Neural cell (in vitro differentiated cells): Measurements from ENCODE around the gene KCNS1. TPM values are rescaled to one million over a fixed set of nuclear protein-coding genes. Genes with fewer than 3 reads are reported as not detected.

Experiments used
- H2AFZ ChIP-seq: fragments of 200-600, 300-800 bp; sonication (generic), shearing (Covaris generic); 2 replicates; pipeline ENCODE4 v1.6.0; 2014; ENCODE audit warnings: low read depth, mild to moderate bottlenecking, antibody characterized with exemption, low read length, moderate library complexity
- H3F3A ChIP-seq: fragments of 200-600 bp; shearing (Covaris generic); 2 replicates; pipeline ENCODE4 v1.6.1; 2016; ENCODE audit warnings: mild to moderate bottlenecking, moderate library complexity, mixed read lengths, antibody characterized with exemption, low read length; ENCODE audit not compliant: insufficient read depth, poor library complexity, severe bottlenecking
- H3K27ac ChIP-seq: fragments of 200-600, 300-800 bp; sonication (generic), shearing (Covaris generic); 2 replicates; pipeline ENCODE4 v1.5.1; 2014; ENCODE audit warnings: mild to moderate bottlenecking, low read length, moderate library complexity
- H3K27me3 ChIP-seq: fragments of 300-800, 200-600 bp; sonication (generic), shearing (Covaris generic); 2 replicates; pipeline ENCODE4 v1.6.0; 2014; ENCODE audit warnings: mild to moderate bottlenecking, low read depth, low read length, moderate library complexity; ENCODE audit not compliant: insufficient read depth
- H3K36me3 ChIP-seq: fragments of 300-800, 200-600 bp; sonication (generic), shearing (Covaris generic); 2 replicates; pipeline ENCODE4 v1.5.1; 2014; ENCODE audit warnings: mild to moderate bottlenecking, antibody characterized with exemption, low read length, moderate library complexity; ENCODE audit not compliant: insufficient read depth
- H3K4me2 ChIP-seq: fragments of 300-800, 200-600 bp; sonication (generic), shearing (Covaris generic); 2 replicates; pipeline ENCODE4 v1.6.0; 2014; ENCODE audit warnings: mild to moderate bottlenecking, low read length
- H3K4me3 ChIP-seq: fragments of 300-800, 200-600 bp; sonication (generic), shearing (Covaris generic); 2 replicates; pipeline ENCODE4 v1.5.1; 2014; ENCODE audit warnings: mild to moderate bottlenecking, low read length, moderate library complexity
- H3K79me2 ChIP-seq: fragments of 200-600 bp; shearing (Covaris generic); replicated peaks from 2 replicates; pipeline ENCODE4 v1.6.0; 2014; ENCODE audit warnings: mild to moderate bottlenecking, low read length, moderate library complexity; ENCODE audit not compliant: insufficient read depth
- H3K9ac ChIP-seq: fragments of 300-800, 200-600 bp; sonication (generic), shearing (Covaris generic); 2 replicates; pipeline ENCODE4 v1.6.1; 2016; ENCODE audit warnings: mild to moderate bottlenecking, low read length, mixed read lengths
- H3K9me2 ChIP-seq: fragments of 200-600 bp; shearing (Covaris generic); 2 replicates; pipeline ENCODE4 v1.6.1; 2016; ENCODE audit warnings: mild to moderate bottlenecking, low read length, mixed read lengths; ENCODE audit not compliant: insufficient read depth
- H3K9me3 ChIP-seq: fragments of 200-600, 300-800 bp; sonication (generic), shearing (Covaris generic); 2 replicates; pipeline ENCODE4 v1.6.1; 2016; ENCODE audit warnings: mild to moderate bottlenecking, mixed run types, low read length, moderate library complexity, mixed read lengths
- H4K20me1 ChIP-seq: fragments of 200-600 bp; shearing (Covaris generic); 2 replicates; pipeline ENCODE4 v1.6.1; 2016; ENCODE audit warnings: mild to moderate bottlenecking, mixed run types; ENCODE audit not compliant: insufficient read depth
- EP300 ChIP-seq: fragments of 450-650 bp; conservative IDR thresholded peaks from 2 replicates; pipeline ENCODE4 v1.6.1; 2014; ENCODE audit warnings: antibody characterized with exemption, mild to moderate bottlenecking, moderate library complexity; ENCODE audit not compliant: poor library complexity, severe bottlenecking
- EZH2 ChIP-seq: fragments of 200-600, 300-800 bp; shearing (Covaris generic), sonication (generic); IDR thresholded peaks from 2 replicates; pipeline ENCODE4 v1.6.1; 2014; ENCODE audit warnings: antibody characterized with exemption, low read length, borderline replicate concordance, mild to moderate bottlenecking; ENCODE audit not compliant: insufficient read depth, poor library complexity, severe bottlenecking
- MXI1 ChIP-seq: fragments of 450-650 bp; conservative IDR thresholded peaks from 2 replicates; pipeline ENCODE4 v1.6.1; 2014; ENCODE audit warnings: antibody characterized with exemption, mild to moderate bottlenecking; ENCODE audit not compliant: poor library complexity, severe bottlenecking
- POLR2AphosphoS5 ChIP-seq: IDR thresholded peaks from 2 replicates; pipeline ENCODE4 v1.6.1; 2012
- RAD21 ChIP-seq: fragments of 450-650 bp; conservative IDR thresholded peaks from 2 replicates; pipeline ENCODE4 v1.6.1; 2014; ENCODE audit warnings: antibody characterized with exemption, mild to moderate bottlenecking, moderate library complexity
- SMC3 ChIP-seq: fragments of 450-650 bp; conservative IDR thresholded peaks from 2 replicates; pipeline ENCODE4 v1.6.1; 2014; ENCODE audit warnings: antibody characterized with exemption, mild to moderate bottlenecking, moderate library complexity; ENCODE audit not compliant: poor library complexity
- TAF1 ChIP-seq: IDR thresholded peaks from 2 replicates; pipeline ENCODE4 v1.6.1; 2012; ENCODE audit warnings: low read depth
- polyA plus RNA-seq: library from polyadenylated mRNA; depleted of rRNA; stranded (reverse); fragments of >200 nt; gene quantifications from 2 replicates; pipeline ENCODE4 v1.2.3, GENCODE V29; 2014
- TF ChIP-seq, protein P1 (sequence below): IDR thresholded peaks from 2 replicates; pipeline ENCODE4 v1.6.1; 2012; ENCODE audit warnings: borderline replicate concordance
- TF ChIP-seq, protein P2 (sequence below): fragments of 450-650 bp; IDR thresholded peaks from 2 replicates; pipeline ENCODE4 v1.5.1; 2014; ENCODE audit warnings: antibody characterized with exemption, mild to moderate bottlenecking, moderate library complexity; ENCODE audit not compliant: poor library complexity, severe bottlenecking

Gene KCNS1
- polyA plus RNA-seq, 1 donor from 2014 or later: not detected

DNA sequence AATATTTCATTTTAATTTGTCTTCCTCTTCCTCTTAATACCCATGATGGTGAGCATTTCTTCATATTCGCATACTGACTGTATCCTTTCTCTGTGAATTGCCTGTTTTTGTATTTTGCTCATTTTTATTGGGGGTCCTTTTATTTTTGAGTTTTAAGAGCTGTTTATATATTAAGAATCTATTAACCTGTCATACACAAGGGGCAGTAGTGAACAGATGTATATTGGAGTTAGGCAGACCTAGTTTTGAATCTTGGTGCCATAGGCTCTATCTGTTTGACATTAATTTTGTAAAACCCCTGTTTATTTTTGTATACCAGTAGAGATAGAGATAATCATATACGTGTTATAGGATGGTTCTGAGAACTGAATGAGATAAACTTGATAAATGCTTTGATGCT, 17.1 kb upstream of the KCNS1 start:
- Histone ChIP-seq H3K27me3 (no peaks in the 10 kb centered on the region), H3F3A (no peaks in the 10 kb centered on the region), H2AFZ (no peak overlapping the region), H3K36me3 (no peaks in the 10 kb centered on the region), H3K9ac (no peak overlapping the region), H3K4me3 (no peak overlapping the region), H3K79me2 (no peaks in the 10 kb centered on the region), H3K9me2 (no peaks in the 10 kb centered on the region), H3K27ac (no peak overlapping the region), H3K4me2 (no peak overlapping the region), H4K20me1 (no peaks in the 10 kb centered on the region), H3K9me3 (no peaks in the 10 kb centered on the region)
- TF ChIP-seq, protein P1, sequence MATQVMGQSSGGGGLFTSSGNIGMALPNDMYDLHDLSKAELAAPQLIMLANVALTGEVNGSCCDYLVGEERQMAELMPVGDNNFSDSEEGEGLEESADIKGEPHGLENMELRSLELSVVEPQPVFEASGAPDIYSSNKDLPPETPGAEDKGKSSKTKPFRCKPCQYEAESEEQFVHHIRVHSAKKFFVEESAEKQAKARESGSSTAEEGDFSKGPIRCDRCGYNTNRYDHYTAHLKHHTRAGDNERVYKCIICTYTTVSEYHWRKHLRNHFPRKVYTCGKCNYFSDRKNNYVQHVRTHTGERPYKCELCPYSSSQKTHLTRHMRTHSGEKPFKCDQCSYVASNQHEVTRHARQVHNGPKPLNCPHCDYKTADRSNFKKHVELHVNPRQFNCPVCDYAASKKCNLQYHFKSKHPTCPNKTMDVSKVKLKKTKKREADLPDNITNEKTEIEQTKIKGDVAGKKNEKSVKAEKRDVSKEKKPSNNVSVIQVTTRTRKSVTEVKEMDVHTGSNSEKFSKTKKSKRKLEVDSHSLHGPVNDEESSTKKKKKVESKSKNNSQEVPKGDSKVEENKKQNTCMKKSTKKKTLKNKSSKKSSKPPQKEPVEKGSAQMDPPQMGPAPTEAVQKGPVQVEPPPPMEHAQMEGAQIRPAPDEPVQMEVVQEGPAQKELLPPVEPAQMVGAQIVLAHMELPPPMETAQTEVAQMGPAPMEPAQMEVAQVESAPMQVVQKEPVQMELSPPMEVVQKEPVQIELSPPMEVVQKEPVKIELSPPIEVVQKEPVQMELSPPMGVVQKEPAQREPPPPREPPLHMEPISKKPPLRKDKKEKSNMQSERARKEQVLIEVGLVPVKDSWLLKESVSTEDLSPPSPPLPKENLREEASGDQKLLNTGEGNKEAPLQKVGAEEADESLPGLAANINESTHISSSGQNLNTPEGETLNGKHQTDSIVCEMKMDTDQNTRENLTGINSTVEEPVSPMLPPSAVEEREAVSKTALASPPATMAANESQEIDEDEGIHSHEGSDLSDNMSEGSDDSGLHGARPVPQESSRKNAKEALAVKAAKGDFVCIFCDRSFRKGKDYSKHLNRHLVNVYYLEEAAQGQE: no peak
- TF ChIP-seq MXI1 (no peak), EZH2 (no peak), POLR2AphosphoS5 (no peak), RAD21 (no peak), TAF1 (no peak), SMC3 (no peak)
- TF ChIP-seq, protein P2, sequence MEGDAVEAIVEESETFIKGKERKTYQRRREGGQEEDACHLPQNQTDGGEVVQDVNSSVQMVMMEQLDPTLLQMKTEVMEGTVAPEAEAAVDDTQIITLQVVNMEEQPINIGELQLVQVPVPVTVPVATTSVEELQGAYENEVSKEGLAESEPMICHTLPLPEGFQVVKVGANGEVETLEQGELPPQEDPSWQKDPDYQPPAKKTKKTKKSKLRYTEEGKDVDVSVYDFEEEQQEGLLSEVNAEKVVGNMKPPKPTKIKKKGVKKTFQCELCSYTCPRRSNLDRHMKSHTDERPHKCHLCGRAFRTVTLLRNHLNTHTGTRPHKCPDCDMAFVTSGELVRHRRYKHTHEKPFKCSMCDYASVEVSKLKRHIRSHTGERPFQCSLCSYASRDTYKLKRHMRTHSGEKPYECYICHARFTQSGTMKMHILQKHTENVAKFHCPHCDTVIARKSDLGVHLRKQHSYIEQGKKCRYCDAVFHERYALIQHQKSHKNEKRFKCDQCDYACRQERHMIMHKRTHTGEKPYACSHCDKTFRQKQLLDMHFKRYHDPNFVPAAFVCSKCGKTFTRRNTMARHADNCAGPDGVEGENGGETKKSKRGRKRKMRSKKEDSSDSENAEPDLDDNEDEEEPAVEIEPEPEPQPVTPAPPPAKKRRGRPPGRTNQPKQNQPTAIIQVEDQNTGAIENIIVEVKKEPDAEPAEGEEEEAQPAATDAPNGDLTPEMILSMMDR: no peak

DNA sequence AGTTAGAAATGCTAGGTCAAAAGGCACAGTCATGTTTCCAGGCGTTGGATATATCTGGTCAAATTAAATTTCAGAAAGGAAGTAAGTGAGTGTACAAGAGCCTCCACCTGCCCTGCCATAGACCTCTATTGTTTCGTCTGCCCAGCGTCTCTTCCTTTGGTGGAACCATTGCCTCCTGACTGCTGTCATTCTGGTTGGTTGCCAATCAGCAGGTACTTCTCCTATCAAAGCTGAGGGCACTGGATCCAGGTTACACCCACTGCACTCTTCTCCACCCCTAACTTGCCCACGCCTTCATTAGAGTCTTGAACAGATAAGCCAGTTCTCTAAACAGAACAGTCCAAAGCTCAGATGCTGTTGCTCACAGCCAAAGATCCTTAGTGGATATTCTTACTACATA, 16.7 kb upstream of the KCNS1 start:
- Histone ChIP-seq H3K27me3 (no peaks in the 10 kb centered on the region), H3K4me2 (no peak overlapping the region), H3K27ac (no peak overlapping the region), H3K36me3 (no peaks in the 10 kb centered on the region), H3K4me3 (no peak overlapping the region), H4K20me1 (no peaks in the 10 kb centered on the region), H3K9me2 (no peaks in the 10 kb centered on the region), H2AFZ (no peak overlapping the region), H3K9me3 (no peaks in the 10 kb centered on the region), H3F3A (no peaks in the 10 kb centered on the region), H3K9ac (no peak overlapping the region), H3K79me2 (no peaks in the 10 kb centered on the region)
- no peak for TF ChIP-seq MXI1
- TF ChIP-seq, protein P1: no peak
- TF ChIP-seq POLR2AphosphoS5: no peak
- TF ChIP-seq RAD21: no peak
- TF ChIP-seq SMC3: no peak
- no peak for TF ChIP-seq EP300
- TF ChIP-seq, protein P2: no peak
- TF ChIP-seq EZH2: no peak
- no peak for TF ChIP-seq TAF1
